Measurements from ENCODE around the gene TMOD1. TPM values are rescaled to one million over a fixed set of nuclear protein-coding genes. Genes with fewer than 3 reads are reported as not detected.
A peak's percentile ranks its signal among the peaks of the same experiment; 100 is the strongest.

Gene TMOD1
- total and polyA plus RNA-seq, 2 of the 13 experiments (the other 11 are each of a cell fraction or from before 2014, with no cell fraction given), result 0.04 to 0.07 TPM

DNA sequence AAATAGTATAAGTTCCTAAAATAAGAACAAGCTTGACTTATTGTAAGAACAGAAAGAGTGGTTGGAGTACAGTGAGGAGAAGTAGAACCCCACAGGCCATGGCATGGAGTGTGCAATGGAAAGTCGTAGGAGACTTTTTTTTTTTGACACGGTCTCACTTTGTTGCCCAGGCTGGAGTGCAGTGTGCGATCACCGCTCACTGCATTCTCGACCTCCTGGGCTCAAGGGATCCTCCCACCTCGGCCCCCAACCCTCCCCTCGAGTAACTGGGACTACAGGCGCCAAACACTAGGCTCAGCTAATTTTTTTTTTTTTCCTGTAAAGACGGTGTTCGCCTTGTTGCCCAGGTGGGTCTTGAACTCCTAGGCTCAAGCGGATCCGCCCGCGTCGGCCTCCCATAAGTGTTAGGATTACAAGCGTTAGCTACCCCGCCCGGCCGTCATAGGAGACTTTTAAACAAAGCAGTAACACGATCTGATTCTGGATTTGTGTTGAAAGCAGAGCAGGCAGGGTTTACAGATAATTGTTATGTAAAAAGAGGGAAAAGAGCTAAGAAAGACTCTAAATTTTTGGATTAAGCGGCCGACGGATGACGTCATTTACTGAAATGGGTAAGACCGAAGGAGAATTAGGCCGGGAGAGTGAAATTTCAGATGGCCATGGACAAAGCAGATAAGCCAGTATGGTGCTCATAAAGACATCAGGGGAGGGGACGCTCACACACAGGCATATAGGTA lies 130.9 kb downstream of the TMOD1 start (continued):
- TF ChIP-seq ATF4 (CRISPR knock-in tag; IDR thresholded peaks at IDR 0.05), result peak in 1 of 2 experiments; percentile 33; a peak in 1 of 4 replicates
- no peak for TF ChIP-seq RBM22 (optimal IDR thresholded peaks at IDR 0.05; ENCODE audit: low read length)
- TF ChIP-seq JUN (CRISPR knock-in tag; IDR thresholded peaks at IDR 0.05), result 0 out of 2 replicates have a peak, but pooled peaks have one; percentile 5
- TF ChIP-seq ZFP82 (CRISPR knock-in tag; IDR thresholded peaks at IDR 0.05; ENCODE audit: borderline replicate concordance), result peak; percentile 65; the same call in 1 of the 2 replicates
- TF ChIP-seq, protein P1, sequence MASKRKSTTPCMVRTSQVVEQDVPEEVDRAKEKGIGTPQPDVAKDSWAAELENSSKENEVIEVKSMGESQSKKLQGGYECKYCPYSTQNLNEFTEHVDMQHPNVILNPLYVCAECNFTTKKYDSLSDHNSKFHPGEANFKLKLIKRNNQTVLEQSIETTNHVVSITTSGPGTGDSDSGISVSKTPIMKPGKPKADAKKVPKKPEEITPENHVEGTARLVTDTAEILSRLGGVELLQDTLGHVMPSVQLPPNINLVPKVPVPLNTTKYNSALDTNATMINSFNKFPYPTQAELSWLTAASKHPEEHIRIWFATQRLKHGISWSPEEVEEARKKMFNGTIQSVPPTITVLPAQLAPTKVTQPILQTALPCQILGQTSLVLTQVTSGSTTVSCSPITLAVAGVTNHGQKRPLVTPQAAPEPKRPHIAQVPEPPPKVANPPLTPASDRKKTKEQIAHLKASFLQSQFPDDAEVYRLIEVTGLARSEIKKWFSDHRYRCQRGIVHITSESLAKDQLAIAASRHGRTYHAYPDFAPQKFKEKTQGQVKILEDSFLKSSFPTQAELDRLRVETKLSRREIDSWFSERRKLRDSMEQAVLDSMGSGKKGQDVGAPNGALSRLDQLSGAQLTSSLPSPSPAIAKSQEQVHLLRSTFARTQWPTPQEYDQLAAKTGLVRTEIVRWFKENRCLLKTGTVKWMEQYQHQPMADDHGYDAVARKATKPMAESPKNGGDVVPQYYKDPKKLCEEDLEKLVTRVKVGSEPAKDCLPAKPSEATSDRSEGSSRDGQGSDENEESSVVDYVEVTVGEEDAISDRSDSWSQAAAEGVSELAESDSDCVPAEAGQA (IDR thresholded peaks at IDR 0.05; ENCODE audit: low read depth), result no peak
- TF ChIP-seq, protein P1 (CRISPR knock-in tag; IDR thresholded peaks at IDR 0.05; ENCODE audit: borderline replicate concordance), result no peak
- TF ChIP-seq TBL1XR1 (IDR thresholded peaks at IDR 0.05; ENCODE audit: borderline replicate concordance, low read length, partially characterized antibody), result no peak
- TF ChIP-seq DPF2 (CRISPR knock-in tag; IDR thresholded peaks at IDR 0.05; ENCODE audit: borderline replicate concordance, low read depth), result no peak
- no peak for TF ChIP-seq ZNF138 (CRISPR knock-in tag; IDR thresholded peaks at IDR 0.05; ENCODE audit: low read depth)
- TF ChIP-seq ZNF670 (CRISPR knock-in tag; IDR thresholded peaks at IDR 0.05; ENCODE audit: borderline replicate concordance), result 0 out of 2 replicates have a peak, but pooled peaks have one; percentile 41
- 0 out of 2 replicates have a peak, but pooled peaks have one; percentile 14 for TF ChIP-seq ZNF546 (CRISPR knock-in tag; conservative IDR thresholded peaks at IDR 0.05)
- TF ChIP-seq ATF7 (IDR thresholded peaks at IDR 0.05), result peak; percentile 100
- no peak; the same call in 1 of the 2 replicates for TF ChIP-seq ATF7 (CRISPR knock-in tag; IDR thresholded peaks at IDR 0.05)
- 0 out of 2 replicates have a peak, but pooled peaks have one; percentile 45 for TF ChIP-seq MYNN (CRISPR knock-in tag; IDR thresholded peaks at IDR 0.05; ENCODE audit: low read depth)
- TF ChIP-seq, protein P2, sequence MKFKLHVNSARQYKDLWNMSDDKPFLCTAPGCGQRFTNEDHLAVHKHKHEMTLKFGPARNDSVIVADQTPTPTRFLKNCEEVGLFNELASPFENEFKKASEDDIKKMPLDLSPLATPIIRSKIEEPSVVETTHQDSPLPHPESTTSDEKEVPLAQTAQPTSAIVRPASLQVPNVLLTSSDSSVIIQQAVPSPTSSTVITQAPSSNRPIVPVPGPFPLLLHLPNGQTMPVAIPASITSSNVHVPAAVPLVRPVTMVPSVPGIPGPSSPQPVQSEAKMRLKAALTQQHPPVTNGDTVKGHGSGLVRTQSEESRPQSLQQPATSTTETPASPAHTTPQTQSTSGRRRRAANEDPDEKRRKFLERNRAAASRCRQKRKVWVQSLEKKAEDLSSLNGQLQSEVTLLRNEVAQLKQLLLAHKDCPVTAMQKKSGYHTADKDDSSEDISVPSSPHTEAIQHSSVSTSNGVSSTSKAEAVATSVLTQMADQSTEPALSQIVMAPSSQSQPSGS (CRISPR knock-in tag; IDR thresholded peaks at IDR 0.05), result peak; percentile 73; the same call in 1 of the 2 replicates
- TF ChIP-seq MAZ (IDR thresholded peaks at IDR 0.05; ENCODE audit: borderline replicate concordance, low read depth, low read length), result no peak
- TF ChIP-seq MAZ (CRISPR knock-in tag; IDR thresholded peaks at IDR 0.05; ENCODE audit: low read depth), result no peak
- 0 out of 2 replicates have a peak, but pooled peaks have one; percentile 7 for TF ChIP-seq MEF2D (CRISPR knock-in tag; IDR thresholded peaks at IDR 0.05)
- TF ChIP-seq GFI1 (CRISPR knock-in tag; IDR thresholded peaks at IDR 0.05; ENCODE audit: borderline replicate concordance), result no peak
- TF ChIP-seq SALL2 (CRISPR knock-in tag; IDR thresholded peaks at IDR 0.05), result no peak
- no peak for TF ChIP-seq SMC3 (IDR thresholded peaks at IDR 0.05; ENCODE audit: low read length)
